GM10248 (cell line): Measurements from ENCODE around the gene QPCTL.
"Not testable (repeated sequence)": the region's sequence is repeated elsewhere in the genome, so short reads cannot be mapped to it uniquely, and the experiment has no call there.

Experiments used
- CTCF ChIA-PET: fragments of 300-600 bp; sonication (Branson Sonifier 250); formaldehyde crosslinking; extraction: SDS; loops from one replicate; lab custom pipeline; 2021; ENCODE audit warnings: antibody characterized with exemption; lab: Yijun Ruan, JAX
- POLR2A ChIA-PET: fragments of 350-650 bp; sonication (Branson Sonifier 250); formaldehyde crosslinking; extraction: SDS; loops from one replicate; lab custom pipeline; 2020; ENCODE audit warnings: antibody characterized with exemption; lab: Yijun Ruan, JAX
- DNase-seq: peaks from one replicate; pipeline ENCODE4 v3.0.0; 2012; ENCODE audit errors: extremely low spot score
- TF ChIP-seq, protein P1 (sequence below): IDR thresholded peaks from 2 replicates; pipeline ENCODE4 v1.5.1; 2012; ENCODE audit warnings: mild to moderate bottlenecking, low read depth; ENCODE audit errors: extremely low read depth, missing control alignments, control extremely low read depth

QPCTL gene

DNA sequence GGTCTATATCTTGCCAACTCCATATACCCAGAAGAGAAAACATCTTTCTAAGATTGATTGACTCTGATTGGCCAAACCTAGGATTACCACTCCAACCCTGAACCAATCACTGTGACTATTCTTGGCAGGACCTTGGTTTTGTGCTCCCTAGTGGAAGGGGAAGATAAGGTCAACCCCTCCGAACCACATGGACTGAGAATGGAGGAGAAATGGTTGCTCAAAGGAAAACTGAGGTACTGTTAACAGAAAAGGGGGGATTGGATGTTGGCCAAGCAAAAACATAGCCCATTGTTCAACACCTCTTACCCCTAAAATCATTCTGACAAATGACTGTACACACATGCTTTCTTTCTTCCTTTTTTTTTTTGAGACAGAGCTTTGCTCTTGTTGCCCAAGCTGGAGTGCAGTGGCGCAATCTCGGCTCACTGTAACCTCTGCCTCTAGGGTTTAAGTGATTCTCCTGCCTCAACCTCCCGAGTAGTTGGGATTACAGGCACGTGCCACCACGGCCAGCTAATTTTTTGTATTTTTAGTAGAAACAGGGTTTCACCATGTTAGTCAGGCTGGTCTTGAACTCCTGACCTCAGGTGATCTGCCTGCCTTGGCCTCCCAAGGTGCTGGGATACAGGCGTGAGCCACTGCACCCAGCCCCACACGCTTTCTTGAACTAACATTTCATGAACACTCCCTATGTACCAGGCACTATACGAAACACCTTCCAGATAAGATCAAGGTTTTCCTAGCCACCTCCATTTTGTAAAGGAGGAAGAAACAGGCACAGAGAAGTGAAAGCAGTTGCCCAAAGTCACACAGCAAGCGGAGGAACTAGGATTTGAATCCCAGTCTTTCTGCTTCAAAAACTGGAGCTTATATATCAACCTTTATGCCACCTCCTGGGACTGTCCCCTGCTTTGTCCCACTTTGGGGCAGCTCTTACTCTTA lies 47.3 kb downstream of the QPCTL start:
- ChIA-PET CTCF (interaction anchor here (1.5 to 1.8 kb wide), 3 partner anchors 10 to 77 kb away, joined by 3 to 4 read pairs (median 4); no protein-coding TSS in a partner anchor), POLR2A (no interaction called here)

DNA sequence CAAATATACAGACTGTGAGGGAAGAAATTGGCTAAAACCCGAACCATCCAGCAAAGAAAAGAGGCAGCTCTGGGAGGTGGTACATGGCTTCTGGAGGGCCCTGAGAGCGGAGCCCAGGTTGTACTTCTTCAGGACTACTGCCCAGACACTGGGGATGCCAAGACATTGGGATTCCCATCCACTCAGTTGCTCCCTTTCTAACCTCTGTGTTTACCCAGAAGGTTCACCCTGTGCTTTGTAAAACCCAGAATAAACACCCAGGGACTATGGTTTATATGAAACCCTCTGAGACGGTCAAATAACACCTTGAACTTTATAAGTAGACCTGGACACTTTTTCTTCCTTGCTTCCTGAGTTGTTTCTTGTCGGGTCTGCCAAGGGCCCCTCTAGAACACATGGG lies 50.5 kb downstream of the QPCTL start:
- POLR2A ChIA-PET = no interaction called here
- no peak for DNase-seq
- CTCF ChIA-PET = interaction anchor here (1.5 to 1.6 kb wide), 2 partner anchors 13 to 56 kb away, joined by 3 to 6 read pairs; no protein-coding TSS in a partner anchor
- TF ChIP-seq, protein P1, sequence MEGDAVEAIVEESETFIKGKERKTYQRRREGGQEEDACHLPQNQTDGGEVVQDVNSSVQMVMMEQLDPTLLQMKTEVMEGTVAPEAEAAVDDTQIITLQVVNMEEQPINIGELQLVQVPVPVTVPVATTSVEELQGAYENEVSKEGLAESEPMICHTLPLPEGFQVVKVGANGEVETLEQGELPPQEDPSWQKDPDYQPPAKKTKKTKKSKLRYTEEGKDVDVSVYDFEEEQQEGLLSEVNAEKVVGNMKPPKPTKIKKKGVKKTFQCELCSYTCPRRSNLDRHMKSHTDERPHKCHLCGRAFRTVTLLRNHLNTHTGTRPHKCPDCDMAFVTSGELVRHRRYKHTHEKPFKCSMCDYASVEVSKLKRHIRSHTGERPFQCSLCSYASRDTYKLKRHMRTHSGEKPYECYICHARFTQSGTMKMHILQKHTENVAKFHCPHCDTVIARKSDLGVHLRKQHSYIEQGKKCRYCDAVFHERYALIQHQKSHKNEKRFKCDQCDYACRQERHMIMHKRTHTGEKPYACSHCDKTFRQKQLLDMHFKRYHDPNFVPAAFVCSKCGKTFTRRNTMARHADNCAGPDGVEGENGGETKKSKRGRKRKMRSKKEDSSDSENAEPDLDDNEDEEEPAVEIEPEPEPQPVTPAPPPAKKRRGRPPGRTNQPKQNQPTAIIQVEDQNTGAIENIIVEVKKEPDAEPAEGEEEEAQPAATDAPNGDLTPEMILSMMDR = no peak

More for the DNA sequence above, 47.3 kb downstream of the QPCTL start:
- no peak for DNase-seq
- TF ChIP-seq, protein P1 = no peak

DNA sequence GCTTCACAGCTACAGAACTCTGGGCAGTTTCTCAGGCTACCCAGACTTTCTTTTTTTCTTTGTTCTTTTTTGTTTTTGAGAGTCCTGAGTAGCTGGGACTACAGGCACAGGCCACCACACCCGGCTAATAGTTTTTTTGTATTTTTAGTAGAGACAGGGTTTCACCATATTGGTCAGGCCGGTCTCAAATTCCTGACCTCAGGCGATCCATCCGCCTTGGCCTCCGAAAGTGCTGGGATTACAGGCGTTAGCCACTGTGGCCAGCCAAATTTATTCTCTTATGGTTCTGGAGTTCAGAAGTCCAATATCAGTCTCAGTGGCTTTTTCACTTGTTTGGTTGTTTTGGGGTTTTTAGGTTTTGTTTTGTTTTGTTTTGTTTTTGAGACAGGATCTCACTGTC lies 53.1 kb downstream of the QPCTL start:
- ChIA-PET CTCF (interaction anchor here (0.9 to 2.3 kb wide), 3 partner anchors 10 to 24 kb away, joined by 3 to 8 read pairs (median 4); partner anchors contain the start of gene SIX5), POLR2A (no interaction called here)
- TF ChIP-seq, protein P1 = no peak
- no peak for DNase-seq

DNA sequence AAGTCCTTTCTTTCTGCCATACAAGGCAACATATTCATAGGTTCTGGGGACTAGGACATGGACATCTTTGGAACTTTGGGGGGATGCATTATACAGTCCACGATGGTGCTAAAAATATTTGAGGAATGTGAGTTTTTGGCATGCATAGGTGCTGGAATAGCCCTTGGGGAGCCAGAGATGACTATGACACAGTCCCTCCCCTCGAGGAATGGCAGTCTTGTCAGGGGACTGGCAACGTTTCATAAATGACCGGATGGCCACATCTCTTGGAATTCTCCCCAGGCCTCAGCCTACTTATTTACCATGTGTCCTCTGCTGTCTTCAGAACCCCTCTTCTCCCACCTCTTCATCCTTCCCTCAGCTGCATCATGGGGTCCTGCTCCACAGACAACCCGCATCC lies 54.4 kb downstream of the QPCTL start:
- CTCF ChIA-PET = no interaction called here
- DNase-seq = peak; percentile 3
- TF ChIP-seq, protein P1 = no peak
- POLR2A ChIA-PET = no interaction called here

DNA sequence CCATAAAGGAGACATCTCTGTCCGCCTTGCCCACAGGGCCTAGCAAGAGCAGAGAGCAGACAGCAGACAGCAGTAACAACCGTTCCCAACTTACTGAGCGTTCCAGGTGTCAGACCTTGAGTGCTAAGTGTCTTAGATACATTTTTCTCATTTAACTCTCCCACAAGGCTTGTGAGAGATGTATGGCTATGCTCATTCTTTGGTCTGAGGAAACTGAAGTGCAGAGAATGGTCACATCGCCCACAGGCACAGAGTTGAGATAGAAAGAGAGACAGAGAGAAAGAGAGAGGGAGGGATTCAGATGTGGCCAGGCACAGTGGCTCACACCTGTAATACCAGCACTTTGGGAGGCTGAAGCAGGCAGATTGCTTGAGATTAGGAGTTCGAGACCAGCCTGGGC lies 55.0 kb downstream of the QPCTL start:
- TF ChIP-seq, protein P1 = no peak
- DNase-seq = peak; percentile 4
- ChIA-PET CTCF (no interaction called here), POLR2A (no interaction called here)

DNA sequence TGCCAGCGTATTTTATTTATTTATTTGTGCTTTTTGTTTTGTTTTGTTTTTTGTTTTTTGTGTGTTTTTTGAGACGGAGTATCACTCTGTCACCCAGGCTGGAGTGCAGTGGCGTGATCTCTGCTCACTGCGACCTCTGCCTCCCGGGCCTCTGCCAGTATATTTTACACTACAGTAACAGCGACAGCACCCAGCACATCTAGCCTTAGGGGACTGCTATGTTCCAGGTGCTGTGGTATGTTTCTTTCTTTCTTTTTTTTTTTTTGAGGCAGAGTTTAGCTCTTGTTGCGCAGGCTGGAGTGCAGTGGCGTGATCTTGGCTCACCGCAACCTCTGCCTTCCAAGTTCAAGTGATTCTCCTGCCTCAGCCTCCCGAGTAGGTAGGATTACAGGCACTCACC lies 59.0 kb downstream of the QPCTL start:
- POLR2A ChIA-PET, DNase-seq: not testable (repeated sequence)
- CTCF ChIA-PET = interaction anchor here (4.5 kb wide), 1 partner anchor 17 kb away, joined by 30 read pairs; the partner anchor contains the start of gene SIX5

DNA sequence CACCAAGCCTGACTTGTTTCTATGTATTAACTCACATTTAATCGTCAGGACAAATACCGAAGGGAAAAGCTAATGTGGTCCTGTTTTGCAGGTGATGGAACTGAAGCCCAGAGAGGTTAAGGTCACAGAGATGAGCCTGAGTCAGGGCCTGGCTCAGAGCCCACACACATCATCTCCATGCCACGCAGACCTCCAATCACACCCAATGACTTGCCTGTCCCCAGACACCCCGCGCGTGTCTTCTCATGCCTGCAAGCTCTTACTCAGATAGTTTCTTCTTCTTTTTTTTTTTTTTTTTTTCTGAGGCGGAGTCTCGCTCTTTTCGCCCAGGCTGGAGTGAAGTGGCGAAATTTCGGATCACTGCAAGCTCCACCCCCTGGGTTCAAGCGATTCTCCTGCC lies 60.2 kb downstream of the QPCTL start:
- TF ChIP-seq, protein P1 = no peak
- DNase-seq = no peak
- CTCF ChIA-PET = interaction anchor here (1.6 to 4.5 kb wide), 2 partner anchors 16 to 47 kb away, joined by 4 to 30 read pairs; partner anchors contain the start of gene SIX5
- POLR2A ChIA-PET = no interaction called here
